HTR-8/SVneo (cell line): ENCODE results near the gene TIPARP.
A peak's percentile ranks its signal among the peaks of the same experiment; 100 is the strongest.
"Not testable (repeated sequence)": the region's sequence is repeated elsewhere in the genome, so short reads cannot be mapped to it uniquely, and the experiment has no call there.

Experiments used
- DNase-seq: peaks from one replicate; pipeline ENCODE4 v3.0.0; 2011; ENCODE audit warnings: low spot score, mixed read lengths; ENCODE audit not compliant: insufficient read length
- FAIRE-seq: peaks from 2 replicates; lab custom pipeline; 2011; peaks lifted over from hg19 to GRCh38; lab: Jason Lieb, UNC

The TIPARP gene

GRCh38 chr3:156644958-156645357 is 29.4 kb upstream of the TIPARP start:
- FAIRE-seq = no peak
- DNase-seq = no peak

GRCh38 chr3:156646958-156647357 is 27.4 kb upstream of the TIPARP start:
- DNase-seq (no peak), FAIRE-seq (no peak)

- peak; percentile 65 for FAIRE-seq
- DNase-seq = no peak
Observed at GRCh38 chr3:156648086-156648485, 26.3 kb upstream of the TIPARP start.

GRCh38 chr3:156649681-156650080 is 24.7 kb upstream of the TIPARP start:
- no peak for DNase-seq
- no peak for FAIRE-seq

GRCh38 chr3:156652661-156653060 is 21.7 kb upstream of the TIPARP start:
- DNase-seq, FAIRE-seq: not testable (repeated sequence)

- FAIRE-seq (no peak), DNase-seq (no peak)
Observed at GRCh38 chr3:156654834-156655233, 19.6 kb upstream of the TIPARP start.

GRCh38 chr3:156655819-156656550 is 18.4 kb upstream of the TIPARP start:
- FAIRE-seq (no peak), DNase-seq (no peak)

GRCh38 chr3:156657440-156657839 is 16.9 kb upstream of the TIPARP start:
- FAIRE-seq = no peak
- DNase-seq = no peak

- no peak for FAIRE-seq
Observed at GRCh38 chr3:156657862-156658731, 16.3 kb upstream of the TIPARP start.

GRCh38 chr3:156658732-156659090 is 15.7 kb upstream of the TIPARP start:
- FAIRE-seq (no peak), DNase-seq (no peak)

More at GRCh38 chr3:156657862-156658731, 16.3 kb upstream of the TIPARP start:
- DNase-seq = no peak

- FAIRE-seq = no peak
Observed at GRCh38 chr3:156659260-156659659, 15.1 kb upstream of the TIPARP start.

GRCh38 chr3:156661155-156661554 is 13.2 kb upstream of the TIPARP start:
- no peak for DNase-seq
- FAIRE-seq = no peak

More at GRCh38 chr3:156659260-156659659, 15.1 kb upstream of the TIPARP start:
- no peak for DNase-seq

- no peak for FAIRE-seq
- DNase-seq = no peak
Observed at GRCh38 chr3:156664011-156664830, 10.2 kb upstream of the TIPARP start.

GRCh38 chr3:156664831-156665178 is 9.6 kb upstream of the TIPARP start:
- no peak for DNase-seq
- FAIRE-seq = no peak

- FAIRE-seq = no peak
- DNase-seq = no peak
Observed at GRCh38 chr3:156665291-156665690, 9.1 kb upstream of the TIPARP start.

- FAIRE-seq (no peak), DNase-seq (no peak)
Observed at GRCh38 chr3:156666073-156666472, 8.3 kb upstream of the TIPARP start.

GRCh38 chr3:156668073-156668763 is 6.2 kb upstream of the TIPARP start:
- DNase-seq (no peak), FAIRE-seq (peak; percentile 63)

- no peak for FAIRE-seq
- DNase-seq = no peak
Observed at GRCh38 chr3:156670077-156670476, 4.3 kb upstream of the TIPARP start.

- DNase-seq = no peak
- FAIRE-seq = no peak
Observed at GRCh38 chr3:156670652-156671051, 3.7 kb upstream of the TIPARP start.

- FAIRE-seq (no peak), DNase-seq (no peak)
Observed at GRCh38 chr3:156673732-156674045, 701 bp upstream of the TIPARP start.
